GM19372 (cell line): Measurements from ENCODE around the gene PDIK1L.
A peak's percentile ranks its signal among the peaks of the same experiment; 100 is the strongest.

Experiments used
- ATAC-seq: cut with Tn5 transposase; IDR thresholded peaks from one replicate; pipeline ENCODE4 v1.9.1; 2021; ENCODE audit warnings: mild to moderate bottlenecking, low read depth, moderate library complexity; ENCODE audit not compliant: unreplicated experiment

Gene PDIK1L

GRCh38 chr1:26121854-26122773 is 10.5 kb downstream of the PDIK1L start:
- no peak for ATAC-seq

- no peak for ATAC-seq
Measured at GRCh38 chr1:26122988-26123973, 11.7 kb downstream of the PDIK1L start.

- ATAC-seq = no peak
Measured at GRCh38 chr1:26124418-26125331, 13.1 kb downstream of the PDIK1L start.

GRCh38 chr1:26125382-26125781 is 13.8 kb downstream of the PDIK1L start:
- ATAC-seq = no peak

- no peak for ATAC-seq
Measured at GRCh38 chr1:26125946-26126320, 14.3 kb downstream of the PDIK1L start.

- peak; percentile 90 for ATAC-seq
Measured at GRCh38 chr1:26126321-26127084, 14.9 kb downstream of the PDIK1L start.

- ATAC-seq = no peak
Measured at GRCh38 chr1:26127235-26128163, 15.9 kb downstream of the PDIK1L start.

- no peak for ATAC-seq
Measured at GRCh38 chr1:26129778-26130177, 18.2 kb downstream of the PDIK1L start.

- no peak for ATAC-seq
Measured at GRCh38 chr1:26130695-26131094, 19.1 kb downstream of the PDIK1L start.

GRCh38 chr1:26132128-26132833 is 20.7 kb downstream of the PDIK1L start:
- no peak for ATAC-seq

GRCh38 chr1:26132834-26133167 is 21.2 kb downstream of the PDIK1L start:
- ATAC-seq = no peak

GRCh38 chr1:26134466-26134865 is 22.8 kb downstream of the PDIK1L start:
- ATAC-seq = no peak

- no peak for ATAC-seq
Measured at GRCh38 chr1:26138974-26139558, 27.4 kb downstream of the PDIK1L start.

- ATAC-seq = no peak
Measured at GRCh38 chr1:26142159-26142558, 30.5 kb downstream of the PDIK1L start.

- no peak for ATAC-seq
Measured at GRCh38 chr1:26145041-26145959, 33.7 kb downstream of the PDIK1L start.

- ATAC-seq = no peak
Measured at GRCh38 chr1:26145960-26146294, 34.3 kb downstream of the PDIK1L start.

GRCh38 chr1:26148887-26149286 is 37.3 kb downstream of the PDIK1L start:
- no peak for ATAC-seq
